HG02973 (cell line): ENCODE measurements around the gene NUBP2.

Source experiments
- ATAC-seq: cut with Tn5 transposase; IDR thresholded peaks from one replicate; pipeline ENCODE4 v1.9.1; 2021; ENCODE audit warnings: moderate library complexity; ENCODE audit not compliant: unreplicated experiment

Gene NUBP2

GRCh38 chr16:1800701-1801100, 17.9 kb downstream of the NUBP2 start:
- ATAC-seq: no peak

- no peak for ATAC-seq
Measured at GRCh38 chr16:1807626-1808025, 24.9 kb downstream of the NUBP2 start.

- no peak for ATAC-seq
Measured at GRCh38 chr16:1808691-1809090, 25.9 kb downstream of the NUBP2 start.

- no peak for ATAC-seq
Measured at GRCh38 chr16:1809281-1809801, 26.6 kb downstream of the NUBP2 start.

GRCh38 chr16:1810106-1810505, 27.3 kb downstream of the NUBP2 start:
- no peak for ATAC-seq

- ATAC-seq: no peak
Measured at GRCh38 chr16:1810536-1810935, 27.8 kb downstream of the NUBP2 start.

DNA sequence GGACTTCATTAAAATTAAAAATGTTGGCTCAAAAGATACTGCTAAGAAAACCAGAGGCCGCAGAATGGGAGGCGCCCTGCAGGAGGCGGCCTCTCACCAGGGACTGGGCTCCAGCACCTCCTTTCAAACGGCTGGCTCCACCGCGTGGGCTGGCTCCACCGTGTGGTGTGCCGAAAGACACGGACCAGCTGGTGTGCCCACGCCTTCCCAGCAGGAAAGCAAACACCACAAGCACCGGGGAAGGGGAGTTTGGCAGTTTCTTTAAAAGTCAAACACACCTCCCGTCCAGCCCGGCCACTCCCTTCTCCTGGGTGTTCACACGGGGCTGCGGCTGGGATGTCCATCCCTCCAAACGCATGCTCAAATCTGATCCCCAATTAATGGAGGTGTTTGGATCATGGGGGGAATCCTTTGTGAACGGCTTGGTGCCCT, 30.0 kb downstream of the NUBP2 start:
- no peak for ATAC-seq

GRCh38 chr16:1815461-1815860, 32.7 kb downstream of the NUBP2 start:
- ATAC-seq: no peak

DNA sequence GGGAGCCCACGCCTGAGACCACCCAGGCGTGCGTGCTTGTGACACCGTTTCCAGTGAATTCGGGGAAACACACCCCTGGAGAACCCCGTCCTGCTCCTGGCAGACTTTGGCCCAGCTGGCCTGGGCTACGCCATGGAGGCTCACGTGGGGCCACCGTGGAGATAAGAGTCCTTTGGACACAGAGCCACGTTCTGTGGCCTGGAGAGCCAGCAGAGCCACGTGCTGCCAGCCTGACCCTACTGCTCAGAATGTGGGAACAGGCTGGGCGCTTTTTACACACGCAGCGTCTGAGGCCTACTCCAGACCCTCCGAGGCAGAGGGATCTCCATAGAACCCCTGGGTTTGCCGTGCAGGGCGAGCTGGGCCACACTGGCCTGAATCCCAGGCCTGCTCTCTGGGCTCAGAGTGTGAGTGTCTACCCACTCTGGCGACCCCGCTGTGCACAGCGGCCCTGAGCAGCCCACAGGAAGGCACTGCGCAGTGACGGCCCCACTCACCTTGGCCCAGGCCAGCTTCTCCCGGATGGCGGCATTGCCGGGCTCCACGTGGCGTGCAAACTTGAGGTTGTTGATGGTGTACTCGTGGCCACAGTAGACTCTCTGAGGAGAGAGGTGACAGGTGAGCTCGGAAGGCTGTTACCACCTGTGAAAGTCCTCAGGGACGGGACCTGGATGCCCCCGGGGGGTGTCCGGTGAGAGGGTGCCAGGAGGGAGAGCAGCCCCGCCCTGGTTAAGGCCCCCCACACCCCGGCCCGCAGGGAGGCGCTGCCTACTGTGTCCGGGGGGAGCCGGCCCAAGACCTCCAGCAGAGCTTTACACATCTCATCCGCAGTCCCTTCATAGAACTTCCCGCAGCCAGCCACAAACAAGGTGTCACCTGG, 33.9 kb downstream of the NUBP2 start:
- no peak for ATAC-seq

DNA sequence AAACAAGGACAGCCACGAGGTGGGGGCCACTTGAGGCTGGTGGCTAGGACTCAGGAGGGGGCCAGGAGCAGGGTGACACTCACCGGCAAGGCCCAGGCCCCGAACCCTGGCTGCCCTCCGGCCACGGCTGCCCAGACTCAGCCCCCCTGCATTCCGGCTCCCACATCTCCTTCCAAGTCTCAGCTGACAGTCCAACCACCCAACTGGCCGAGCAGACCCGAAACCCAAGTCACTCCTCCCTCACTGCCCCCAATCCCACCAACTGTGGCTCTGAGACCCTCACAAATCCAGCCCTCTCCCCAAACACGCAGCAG, 34.5 kb downstream of the NUBP2 start:
- no peak for ATAC-seq

- no peak for ATAC-seq
Measured at GRCh38 chr16:1817716-1818115, 35.0 kb downstream of the NUBP2 start.

DNA sequence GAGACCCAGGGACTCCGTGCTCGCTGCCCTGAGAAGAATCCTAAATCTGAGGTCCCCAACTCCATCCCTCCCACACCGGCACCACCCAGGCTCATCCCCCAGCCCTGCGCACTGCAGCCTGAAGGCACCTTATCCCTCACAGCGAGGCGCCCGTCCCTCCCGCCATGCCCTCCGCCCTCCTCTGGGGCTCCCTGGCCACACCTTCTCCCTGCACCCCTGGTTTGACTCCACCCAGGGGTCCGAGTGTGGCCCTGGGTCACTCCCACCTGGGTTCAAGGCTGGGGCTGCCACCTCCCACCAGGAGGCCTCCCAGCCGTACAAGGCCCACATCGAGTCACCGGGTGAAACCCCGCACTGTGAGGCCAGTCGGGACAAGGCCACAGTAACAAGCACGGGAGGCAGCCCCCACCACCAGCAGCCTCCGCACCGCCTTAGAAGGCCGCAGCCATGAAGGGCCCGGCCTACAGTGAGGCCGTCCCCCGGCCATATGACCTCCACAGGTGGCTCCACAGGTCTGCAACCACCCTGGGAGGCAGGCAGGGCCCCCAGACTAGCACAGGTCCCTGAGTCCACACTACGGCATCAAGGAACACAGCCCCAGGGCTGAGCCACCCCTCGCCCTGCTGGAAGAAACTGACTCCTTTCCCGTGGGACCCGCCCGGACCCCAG, 35.6 kb downstream of the NUBP2 start:
- no peak for ATAC-seq

- ATAC-seq: no peak
Measured at GRCh38 chr16:1818873-1819525, 36.2 kb downstream of the NUBP2 start.

DNA sequence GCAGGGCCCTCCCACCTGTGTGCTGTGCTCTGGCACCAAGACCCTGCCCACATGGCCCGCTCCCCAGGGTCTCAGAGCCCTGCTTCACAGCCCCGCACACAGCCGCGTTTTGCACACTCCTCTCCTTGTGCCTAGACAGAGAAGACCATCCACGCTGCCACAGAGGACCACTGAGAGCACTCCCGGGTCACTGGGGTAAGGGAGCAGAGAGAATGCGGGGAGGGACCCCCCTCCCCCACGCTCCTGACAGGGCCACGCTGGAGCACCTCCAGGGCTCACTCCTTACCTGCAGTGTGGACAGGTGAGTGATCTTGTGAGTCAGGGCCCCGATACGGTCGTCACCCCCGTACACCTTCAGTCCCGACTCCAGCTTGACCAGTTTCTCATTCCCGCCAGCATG, 36.9 kb downstream of the NUBP2 start:
- ATAC-seq: no peak

GRCh38 chr16:1820096-1820945, 37.6 kb downstream of the NUBP2 start:
- ATAC-seq: no peak

GRCh38 chr16:1820946-1821290, 38.2 kb downstream of the NUBP2 start:
- no peak for ATAC-seq

GRCh38 chr16:1821861-1822611, 39.3 kb downstream of the NUBP2 start:
- no peak for ATAC-seq

- ATAC-seq: no peak
Measured at GRCh38 chr16:1822801-1823200, 40.0 kb downstream of the NUBP2 start.

DNA sequence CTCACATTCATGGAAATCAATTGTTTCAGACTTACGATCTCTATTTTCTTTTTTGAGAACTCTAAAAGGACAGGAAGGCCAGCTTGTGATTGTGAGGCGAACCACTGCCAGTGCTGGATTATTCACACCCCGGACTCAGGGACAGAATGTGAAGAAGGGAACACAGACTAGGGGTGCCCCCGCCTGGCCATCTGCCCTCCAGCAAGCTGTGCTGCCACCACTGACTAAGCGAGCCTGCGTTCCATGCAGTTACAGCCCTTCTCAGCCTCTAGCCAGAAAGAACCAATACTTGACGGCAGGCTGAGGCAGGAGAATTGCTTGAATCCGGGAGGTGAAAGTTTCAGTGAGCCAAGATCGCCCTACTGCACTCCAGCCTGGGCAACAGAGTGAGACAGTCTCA, 41.1 kb downstream of the NUBP2 start:
- ATAC-seq: no peak

- no peak for ATAC-seq
Measured at GRCh38 chr16:1825381-1825863, 42.7 kb downstream of the NUBP2 start.
